Inflammatory macrophage (primary cell): ENCODE results near the gene MSANTD7.
A peak's percentile ranks its signal among the peaks of the same experiment; 100 is the strongest.
"Not testable (repeated sequence)": the region's sequence is repeated elsewhere in the genome, so short reads cannot be mapped to it uniquely, and the experiment has no call there.

ENCODE experiments used
- DNase-seq, 2 donors: peaks; one replicate each; pipeline ENCODE4 v3.0.0-alpha.2; 2020 to 2022

MSANTD7 gene

DNA sequence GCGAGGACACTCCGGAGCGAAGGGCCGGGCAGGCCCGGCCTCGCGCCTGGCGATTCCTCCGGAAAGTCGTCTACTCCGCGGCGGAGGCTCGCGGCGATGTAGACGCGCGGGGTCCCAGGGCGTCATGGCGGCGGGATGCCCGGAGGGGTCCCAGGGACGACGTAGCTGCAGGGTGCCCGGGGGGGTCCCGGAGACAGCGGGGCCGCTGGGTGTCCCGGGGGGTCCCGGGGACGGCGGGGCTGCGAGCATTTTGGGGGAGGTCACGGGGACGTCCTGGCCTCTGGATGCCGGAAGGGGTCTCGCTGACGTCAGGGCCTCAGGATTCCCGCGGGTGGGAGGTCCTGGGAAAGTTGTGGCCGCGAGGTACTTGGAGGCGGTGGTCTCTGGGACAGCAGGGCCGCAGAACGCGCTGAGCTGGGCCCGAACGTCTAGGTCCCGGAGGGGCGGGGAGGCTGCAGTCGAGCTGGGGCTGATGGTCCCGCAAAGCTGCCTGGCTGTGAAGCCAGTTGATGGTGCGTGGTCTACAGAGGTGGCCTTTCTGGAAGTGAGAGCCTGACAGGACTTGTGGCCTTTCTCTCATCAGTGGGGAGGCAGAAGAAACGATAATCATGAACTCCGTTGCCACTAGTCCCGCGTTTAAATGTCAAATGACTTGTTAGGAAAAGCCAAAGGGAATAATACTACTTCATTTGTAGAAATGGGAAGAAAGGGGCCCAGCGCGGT lies 637 bp downstream of the MSANTD7 start:
- DNase-seq: peak in 1 of 2 donors; percentile 16

DNA sequence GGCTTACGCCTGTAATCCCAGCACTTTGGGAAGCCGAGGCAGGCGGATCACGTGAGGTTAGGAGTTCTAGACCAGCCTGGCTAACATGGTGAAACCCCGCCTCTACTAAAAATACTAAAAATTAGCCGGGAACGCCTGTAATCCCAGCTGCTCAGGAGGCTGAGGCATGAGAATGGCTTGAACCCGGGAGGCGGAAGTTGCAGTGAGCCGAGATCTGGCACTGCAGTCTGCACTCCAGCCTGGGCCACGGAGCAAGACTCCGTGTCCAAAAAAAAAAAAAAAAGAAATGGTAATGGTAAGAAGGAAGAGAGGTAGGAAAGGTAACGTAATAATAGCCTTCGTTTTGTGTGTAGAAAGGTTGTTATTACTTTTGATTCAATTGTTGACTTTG lies 1.2 kb downstream of the MSANTD7 start:
- DNase-seq: peak in 1 of 2 donors; percentile 8

DNA sequence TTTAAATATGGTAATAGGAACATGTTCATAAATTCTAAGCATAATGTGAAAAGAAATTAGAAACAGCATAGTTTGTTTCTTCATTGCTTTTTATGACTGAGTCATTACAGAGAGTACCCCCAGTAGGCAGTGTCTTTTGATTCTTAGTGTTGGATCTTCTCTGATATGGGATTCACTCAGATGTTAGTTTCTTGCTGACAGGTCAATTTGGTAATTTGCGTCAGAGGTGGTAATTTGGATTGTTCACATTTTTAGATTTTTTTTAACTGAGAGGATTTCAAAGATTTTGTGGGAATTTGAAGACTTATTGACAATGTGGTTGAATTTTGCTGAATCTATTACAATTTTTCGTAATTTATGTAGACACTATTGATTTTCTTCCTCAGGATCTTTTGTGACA lies 2.1 kb downstream of the MSANTD7 start:
- no peak for DNase-seq

DNA sequence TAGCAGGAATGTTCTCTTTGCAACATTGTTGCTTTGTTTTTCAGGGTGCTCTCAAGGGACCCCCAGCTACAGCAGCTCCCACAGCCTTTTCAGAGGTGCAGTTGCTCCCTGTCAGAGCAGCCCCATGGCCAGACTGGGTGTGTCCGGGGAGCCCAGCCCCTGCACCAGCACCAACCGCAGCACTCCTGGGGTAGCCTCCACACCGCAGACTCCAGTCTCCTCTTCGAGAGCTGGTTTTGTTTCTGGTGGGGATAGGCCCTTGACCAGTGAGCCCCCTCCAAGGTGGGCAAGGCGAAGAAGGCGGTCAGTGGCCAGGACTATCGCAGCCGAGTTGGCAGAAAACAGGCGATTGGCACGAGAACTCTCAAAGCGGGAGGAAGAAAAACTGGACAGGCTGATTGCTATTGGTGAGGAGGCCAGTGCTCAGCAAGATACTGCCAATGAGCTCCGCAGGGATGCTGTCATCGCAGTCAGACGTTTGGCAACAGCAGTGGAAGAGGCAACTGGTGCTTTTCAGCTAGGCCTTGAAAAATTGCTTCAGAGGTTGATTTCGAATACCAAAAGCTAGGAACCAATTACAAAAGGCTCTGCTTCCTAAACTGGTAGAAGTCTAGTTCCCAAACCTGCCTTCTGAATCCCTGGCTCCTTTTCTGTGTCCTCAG lies 5.4 kb downstream of the MSANTD7 start:
- no peak for DNase-seq

DNA sequence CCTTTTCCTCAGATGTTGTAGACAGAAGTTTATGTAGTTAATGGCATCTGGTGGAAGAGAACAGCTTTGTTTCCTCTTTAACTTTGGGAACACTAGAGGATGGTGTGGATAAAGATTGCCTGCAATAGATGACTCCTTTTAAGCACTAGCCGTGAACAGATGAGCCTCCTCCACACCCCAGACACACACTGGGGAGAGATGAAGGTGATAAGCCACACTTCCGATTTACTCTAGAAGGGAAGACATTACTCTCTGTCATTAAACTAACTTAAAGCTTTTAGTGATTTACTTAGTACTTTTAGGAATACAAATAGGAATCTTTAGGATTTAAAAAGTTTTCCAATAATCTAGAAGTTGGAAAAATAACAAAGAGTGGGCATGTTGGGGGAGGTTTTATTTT lies 6.8 kb downstream of the MSANTD7 start:
- DNase-seq: no peak

DNA sequence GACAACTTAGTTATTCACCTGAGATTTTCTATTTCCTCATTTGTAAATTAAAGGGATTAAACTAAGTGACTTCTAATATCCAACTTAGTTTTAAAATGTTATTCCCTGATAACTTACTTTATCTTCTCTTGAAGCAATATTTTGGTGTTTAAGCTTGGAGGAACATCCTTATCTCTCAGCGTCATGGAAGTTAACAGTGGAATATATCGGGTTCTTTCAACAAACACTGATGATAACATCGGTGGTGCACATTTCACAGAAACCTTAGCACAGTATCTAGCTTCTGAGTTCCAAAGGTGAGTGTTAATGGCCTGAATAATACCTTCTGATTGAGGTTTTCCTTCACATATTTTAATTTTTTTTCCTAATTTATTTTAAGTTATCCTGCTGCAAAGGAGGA lies 14.1 kb downstream of the MSANTD7 start:
- DNase-seq: no peak

- no peak for DNase-seq
Measured at GRCh38 chr10:14855453-14855852, 17.3 kb downstream of the MSANTD7 start.

GRCh38 chr10:14858338-14858960 lies 20.3 kb downstream of the MSANTD7 start:
- DNase-seq: peak; percentile 20 to 21

GRCh38 chr10:14859043-14859442 lies 20.9 kb downstream of the MSANTD7 start:
- DNase-seq: no peak

GRCh38 chr10:14859775-14860174 lies 21.7 kb downstream of the MSANTD7 start:
- DNase-seq: peak in 1 of 2 donors; percentile 47

- DNase-seq: no peak
Measured at GRCh38 chr10:14860791-14861190, 22.7 kb downstream of the MSANTD7 start.

- DNase-seq: not testable (repeated sequence)
Measured at GRCh38 chr10:14864466-14864865, 26.4 kb downstream of the MSANTD7 start.

DNA sequence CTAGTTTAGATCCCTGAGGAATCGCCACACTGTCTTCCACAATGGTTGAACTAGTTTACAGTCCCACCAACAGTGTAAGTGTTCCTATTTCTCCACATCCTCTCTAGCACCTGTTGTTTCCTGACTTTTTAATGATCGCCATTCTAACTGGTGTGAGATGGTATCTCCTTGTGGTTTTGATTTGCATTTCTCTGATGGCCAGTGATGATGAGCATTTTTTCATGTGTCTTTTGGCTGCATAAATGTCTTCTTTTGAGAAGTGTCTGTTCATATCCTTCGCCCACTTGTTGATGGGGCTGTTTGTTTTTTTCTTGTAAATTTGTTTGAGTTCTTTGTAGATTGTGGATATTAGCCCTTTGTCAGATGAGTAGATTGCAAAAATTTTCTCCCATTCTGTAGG lies 26.8 kb downstream of the MSANTD7 start:
- not testable (repeated sequence) for DNase-seq

DNA sequence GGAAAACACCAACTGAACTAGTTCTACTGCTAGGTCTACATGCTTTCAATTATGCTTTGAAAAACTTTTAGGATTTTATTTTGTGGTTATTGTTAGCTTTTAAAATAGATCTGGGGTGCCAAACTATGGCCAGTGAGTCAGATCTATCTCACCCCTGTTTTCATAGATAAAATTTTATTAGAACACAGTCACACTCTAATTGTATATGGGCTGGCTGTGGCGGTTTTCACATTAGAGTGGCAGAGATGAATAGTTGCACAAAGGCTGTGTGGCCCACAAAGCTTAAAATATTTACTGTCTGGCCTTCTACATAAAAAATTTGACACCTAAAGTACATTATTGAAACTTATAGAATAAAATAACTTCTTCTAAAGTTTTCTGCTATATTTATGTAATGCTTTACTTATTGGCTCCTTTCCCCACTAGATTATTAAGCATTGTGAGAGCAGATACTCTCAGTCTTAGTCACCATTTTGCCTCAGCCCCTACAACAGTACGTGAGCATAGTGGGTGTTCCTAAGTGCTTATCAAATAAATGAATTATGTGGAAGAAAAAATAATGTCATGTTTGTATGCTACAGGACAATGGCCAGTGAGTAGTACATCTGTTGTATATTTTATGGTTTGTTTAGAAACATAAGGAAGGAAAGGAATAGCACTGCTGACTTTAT lies 35.1 kb downstream of the MSANTD7 start:
- no peak for DNase-seq

GRCh38 chr10:14875941-14876340 lies 37.8 kb downstream of the MSANTD7 start:
- DNase-seq: no peak

GRCh38 chr10:14876764-14877163 lies 38.7 kb downstream of the MSANTD7 start:
- DNase-seq: no peak

DNA sequence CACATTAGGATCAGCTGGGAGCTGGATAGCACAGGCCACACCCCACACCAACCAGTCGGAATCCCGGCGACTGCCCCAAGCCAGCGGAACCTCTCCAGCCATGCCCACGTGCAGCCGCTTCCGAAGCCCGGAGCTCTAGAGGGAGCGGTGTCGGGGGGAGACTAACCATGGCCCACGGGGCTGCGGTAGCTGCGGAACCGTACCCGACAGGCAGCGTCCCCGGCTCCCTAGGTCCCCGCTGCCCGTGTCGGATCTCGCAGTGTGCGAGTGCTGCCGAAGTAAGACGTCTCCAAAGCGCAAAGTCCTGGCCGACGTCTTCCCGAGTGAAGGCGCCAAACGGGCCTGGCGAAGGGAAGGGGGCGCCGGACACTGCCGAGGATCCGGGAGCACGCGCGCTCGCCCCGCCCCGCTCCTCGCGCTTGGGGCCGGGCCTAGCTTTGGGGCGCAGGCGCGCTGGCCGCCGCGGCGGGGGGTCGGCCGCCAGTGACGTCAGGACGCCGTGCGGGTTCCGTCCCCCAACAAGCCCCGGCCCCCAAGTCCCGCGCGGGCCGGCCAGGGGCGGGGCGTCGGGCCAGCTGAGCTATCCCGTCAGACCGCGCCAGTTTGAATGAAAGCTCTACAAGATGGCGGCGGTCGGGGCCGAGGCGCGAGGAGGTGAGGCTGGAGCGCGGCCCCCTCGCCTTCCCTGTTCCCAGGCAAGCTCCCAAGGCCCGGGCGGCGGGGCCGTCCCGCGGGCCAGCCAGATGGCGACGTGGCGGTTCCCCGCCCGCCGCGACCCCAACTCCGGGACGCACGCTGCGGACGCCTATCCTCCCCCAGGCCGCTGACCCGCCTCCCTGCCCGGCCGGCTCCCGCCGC lies 40.4 kb downstream of the MSANTD7 start, which contains the start of gene SUV39H2:
Gene SUV39H2, plus strand, starts transcription at position 601 of the 858 bp plus-strand sequence. Its CDS starts 23 bp downstream, at position 624.
- peak; percentile 96 to 97 for DNase-seq

DNA sequence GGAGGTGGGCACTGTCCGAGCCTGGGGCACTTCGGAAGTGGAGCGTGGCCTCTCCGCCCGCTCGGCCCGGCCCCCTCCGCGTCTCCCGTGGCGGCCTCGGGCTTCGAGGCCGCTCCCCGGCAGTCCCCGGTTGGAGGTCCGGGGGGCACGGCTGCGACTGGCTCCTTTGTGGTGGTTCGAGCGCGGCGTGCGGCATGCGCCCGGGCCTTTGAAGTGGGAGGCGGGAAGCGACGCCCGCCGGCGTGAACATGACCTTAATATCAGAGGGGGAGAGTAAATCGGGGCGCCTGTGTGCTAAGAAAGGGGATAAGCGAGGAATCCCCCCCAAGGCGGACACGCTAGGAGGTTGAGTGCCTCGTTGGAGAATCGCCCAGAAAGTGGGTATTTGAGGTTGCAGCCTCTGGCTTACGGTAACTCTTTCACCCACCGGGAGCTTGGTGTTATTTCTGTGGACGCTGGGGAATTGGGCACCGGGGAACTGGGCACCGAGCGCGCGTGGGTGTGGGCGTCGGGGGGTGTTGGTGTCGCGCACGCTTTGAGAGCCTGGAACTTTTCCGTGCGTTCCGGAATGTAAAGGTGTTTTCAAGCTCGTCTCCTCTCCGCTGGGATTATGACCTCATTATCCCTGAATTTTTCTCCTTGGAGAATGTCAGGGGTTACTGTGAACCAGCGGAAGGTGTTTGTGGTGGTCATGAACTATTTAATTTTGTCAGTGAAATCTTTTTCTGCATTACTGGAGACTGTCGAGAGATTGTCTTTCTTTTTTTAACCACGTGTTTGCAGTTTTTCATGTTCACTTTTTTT lies 41.2 kb downstream of the MSANTD7 start:
- DNase-seq: peak in 1 of 2 donors; percentile 25

GRCh38 chr10:14879928-14880193 lies 41.8 kb downstream of the MSANTD7 start:
- DNase-seq: no peak

GRCh38 chr10:14880229-14880628 lies 42.1 kb downstream of the MSANTD7 start:
- DNase-seq: no peak

GRCh38 chr10:14884082-14884481 lies 46.0 kb downstream of the MSANTD7 start:
- peak; percentile 3 to 5 for DNase-seq
